HL-60 (cell line): Measurements from ENCODE around the gene C6orf47.
A peak's percentile ranks its signal among the peaks of the same experiment; 100 is the strongest.

Experiments
- DNase-seq, 2 experiments: peaks; one replicate each; pipeline ENCODE4 v3.0.0-alpha.2; 2010 to 2020; ENCODE audit warnings: low read depth in 1 of 2, low spot score in 1 of 2
- H3K27ac ChIP-seq: fragments of 250-450 bp; sonication (Bioruptor Pico); replicated peaks from 2 replicates; pipeline ENCODE4 v1.5.1; 2020; ENCODE audit warnings: mild to moderate bottlenecking, moderate library complexity
- H3K27me3 ChIP-seq: fragments of 250-450 bp; sonication (Bioruptor Pico); 2 replicates; pipeline ENCODE4 v1.5.1; 2021; ENCODE audit warnings: mild to moderate bottlenecking, moderate library complexity; ENCODE audit not compliant: insufficient read depth, poor library complexity, severe bottlenecking
- H3K4me3 ChIP-seq: replicated peaks from 2 replicates; pipeline ENCODE4 v1.5.1; 2011; ENCODE audit warnings: mild to moderate bottlenecking, control low read depth, low read length; ENCODE audit not compliant: insufficient read depth
- CTCF ChIP-seq: IDR thresholded peaks from one replicate; pipeline ENCODE4 v1.5.1; 2011; ENCODE audit warnings: low read length, control low read depth, inconsistent platforms; ENCODE audit not compliant: insufficient read depth
- GABPA ChIP-seq: IDR thresholded peaks from 2 replicates; pipeline ENCODE4 v1.6.1; 2012; ENCODE audit warnings: low read depth
- POLR2AphosphoS5 ChIP-seq: IDR thresholded peaks from 2 replicates; pipeline ENCODE4 v1.6.1; 2012; ENCODE audit warnings: low read depth
- REST ChIP-seq: IDR thresholded peaks from 2 replicates; pipeline ENCODE4 v1.6.1; 2012; ENCODE audit warnings: low read depth; ENCODE audit not compliant: insufficient replicate concordance
- SPI1 ChIP-seq: IDR thresholded peaks from 2 replicates; pipeline ENCODE4 v1.6.1; 2012; ENCODE audit warnings: low read depth, mild to moderate bottlenecking, borderline replicate concordance

C6orf47 gene

GRCh38 chr6:31691564-31692108, 31.1 kb upstream of the C6orf47 start:
- no peak overlapping the region for H3K27ac ChIP-seq
- no peak overlapping the region for H3K4me3 ChIP-seq
- TF ChIP-seq SPI1 (no peak), POLR2AphosphoS5 (no peak), REST (no peak), GABPA (no peak), CTCF (no peak)
- no peak for DNase-seq
- no peaks in the 10 kb centered on the region for H3K27me3 ChIP-seq

GRCh38 chr6:31691078-31691463, 30.5 kb upstream of the C6orf47 start:
- Histone ChIP-seq H3K27me3 (no peaks in the 10 kb centered on the region), H3K4me3 (no peak overlapping the region), H3K27ac (no peak overlapping the region)
- no peak for DNase-seq
- no peak for TF ChIP-seq SPI1
- no peak for TF ChIP-seq GABPA

GRCh38 chr6:31690231-31691077, 29.9 kb upstream of the C6orf47 start:
- Histone ChIP-seq H3K27ac (no peak overlapping the region), H3K27me3 (no peaks in the 10 kb centered on the region), H3K4me3 (no peak overlapping the region)
- TF ChIP-seq POLR2AphosphoS5 (no peak), REST (no peak), SPI1 (no peak), CTCF (no peak), GABPA (no peak)
- no peak for DNase-seq

GRCh38 chr6:31689249-31690110, 28.9 kb upstream of the C6orf47 start:
- no peak for TF ChIP-seq REST
- TF ChIP-seq GABPA, result no peak
- TF ChIP-seq SPI1, result no peak
- TF ChIP-seq POLR2AphosphoS5, result no peak
- TF ChIP-seq CTCF, result peak; percentile 35
- Histone ChIP-seq H3K4me3 (no peak overlapping the region), H3K27me3 (no peaks in the 10 kb centered on the region), H3K27ac (no peak overlapping the region)
- DNase-seq, result no peak
